NCI-H1092 treated with DMSO at 0.1 percent for 48 hours (cell line): Measurements from ENCODE around the gene EXTL1.

ENCODE experiments used
- DNase-seq: peaks from one replicate; lab custom pipeline; 2025; lab: John Stamatoyannopoulos, UW

EXTL1 gene

DNA sequence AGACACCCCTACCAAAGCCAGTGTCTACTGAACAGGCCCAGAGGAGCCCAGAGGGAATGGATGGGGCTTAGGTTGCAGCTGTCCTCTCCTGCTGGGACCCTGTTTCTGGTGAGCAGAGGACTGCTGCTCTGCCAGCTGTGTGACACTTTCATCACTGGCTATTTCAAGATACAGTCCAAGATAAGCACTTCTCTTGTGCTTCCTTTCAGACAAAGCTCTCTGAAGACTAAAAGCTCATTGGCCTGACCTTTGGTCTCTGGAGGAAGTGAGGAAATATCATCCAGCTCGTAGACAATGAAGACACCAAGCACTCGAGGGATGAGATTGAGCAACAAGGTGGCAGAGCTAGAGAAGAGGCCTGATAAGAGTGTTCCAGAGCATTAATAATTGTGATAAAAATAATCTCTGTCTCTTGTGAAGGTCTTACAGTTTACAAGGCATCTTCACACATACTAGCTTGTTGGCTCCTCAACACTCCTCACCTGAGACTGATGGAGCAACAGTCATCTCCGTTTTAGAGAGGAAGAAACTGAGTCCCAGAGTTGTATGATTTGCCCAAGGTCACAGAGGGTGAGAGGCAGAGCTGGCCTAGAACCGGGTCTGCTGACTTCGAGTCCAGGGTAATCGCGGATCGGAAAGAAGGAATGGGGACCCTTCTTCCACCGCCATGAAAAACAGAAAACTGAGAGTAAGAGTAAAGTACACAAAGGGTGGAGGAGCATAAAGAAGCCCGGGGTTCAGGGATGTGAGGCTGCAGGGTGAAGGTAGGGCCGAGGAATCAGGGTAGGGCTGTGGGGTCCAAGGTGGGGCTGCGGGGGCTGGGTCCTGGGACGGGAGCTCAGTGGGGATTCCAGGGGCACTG, 24.4 kb upstream of the EXTL1 start:
- DNase-seq = no peak

- DNase-seq = peak; percentile 100
Measured at GRCh38 chr1:25997828-25998761, 23.5 kb upstream of the EXTL1 start, which contains the start of gene PAFAH2. Gene PAFAH2, minus strand, starts transcription at chr1:25998063. Its CDS starts 7,247 bp downstream, at chr1:25990816.

DNA sequence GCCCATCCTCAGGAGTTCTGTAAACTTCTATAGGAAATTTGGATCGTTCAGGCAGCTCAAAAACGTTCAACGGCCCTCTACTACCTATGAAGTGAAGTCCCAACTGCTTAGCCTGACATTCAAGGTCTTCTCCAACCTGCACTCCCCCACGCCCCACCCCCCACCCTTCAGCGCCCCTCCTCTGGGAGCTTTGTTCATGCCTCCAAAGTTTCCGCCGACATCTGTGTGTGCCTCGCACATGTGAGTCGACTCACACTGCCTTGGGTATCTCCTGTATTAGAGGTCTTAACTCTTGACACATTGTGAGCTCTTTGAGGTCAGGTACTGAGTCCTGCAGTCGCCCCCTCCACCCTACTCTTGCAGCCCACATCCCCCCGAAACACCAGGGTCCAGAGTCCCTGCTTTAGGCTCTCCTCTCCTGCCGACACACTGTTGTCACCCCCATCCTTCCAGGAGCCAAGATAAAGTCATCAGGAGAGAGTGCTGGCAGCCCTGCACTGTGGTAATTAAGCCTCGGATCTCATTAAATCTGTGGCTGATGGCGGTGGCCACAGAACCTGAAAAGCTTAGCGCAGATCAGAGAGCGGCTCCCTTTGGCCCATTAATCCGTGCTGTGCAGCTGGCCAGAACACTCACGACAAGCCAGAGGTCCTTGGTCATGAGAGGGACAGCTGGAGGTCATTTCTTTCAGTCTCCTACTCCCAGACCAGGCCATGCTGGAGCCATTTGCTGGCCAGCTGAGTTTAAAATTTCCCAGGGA, 22.4 kb upstream of the EXTL1 start:
- DNase-seq = no peak

DNA sequence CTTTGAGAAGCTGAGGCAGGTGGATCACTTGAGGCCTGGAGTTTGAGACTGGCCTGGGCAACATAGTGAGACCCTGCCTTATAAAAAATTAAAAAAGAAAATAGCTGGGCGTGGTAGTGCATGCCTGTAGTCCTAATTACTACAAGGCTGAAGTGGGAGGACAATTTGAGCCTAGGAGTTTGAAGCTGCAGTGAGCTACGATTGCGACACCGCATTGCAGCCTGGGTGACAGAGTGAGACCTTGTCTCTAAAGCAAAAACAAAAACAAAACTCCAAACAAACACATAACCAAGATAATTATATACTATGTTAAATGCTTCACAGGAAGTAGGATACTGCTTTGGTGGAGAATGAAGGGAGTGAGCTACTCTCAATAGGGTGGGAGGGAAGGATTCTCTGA, 18.3 kb upstream of the EXTL1 start:
- no peak for DNase-seq

- DNase-seq = no peak
Measured at GRCh38 chr1:26003756-26004155, 17.8 kb upstream of the EXTL1 start.

- no peak for DNase-seq
Measured at GRCh38 chr1:26005434-26006105, 16.0 kb upstream of the EXTL1 start.

GRCh38 chr1:26006710-26007109, 14.9 kb upstream of the EXTL1 start:
- no peak for DNase-seq

DNA sequence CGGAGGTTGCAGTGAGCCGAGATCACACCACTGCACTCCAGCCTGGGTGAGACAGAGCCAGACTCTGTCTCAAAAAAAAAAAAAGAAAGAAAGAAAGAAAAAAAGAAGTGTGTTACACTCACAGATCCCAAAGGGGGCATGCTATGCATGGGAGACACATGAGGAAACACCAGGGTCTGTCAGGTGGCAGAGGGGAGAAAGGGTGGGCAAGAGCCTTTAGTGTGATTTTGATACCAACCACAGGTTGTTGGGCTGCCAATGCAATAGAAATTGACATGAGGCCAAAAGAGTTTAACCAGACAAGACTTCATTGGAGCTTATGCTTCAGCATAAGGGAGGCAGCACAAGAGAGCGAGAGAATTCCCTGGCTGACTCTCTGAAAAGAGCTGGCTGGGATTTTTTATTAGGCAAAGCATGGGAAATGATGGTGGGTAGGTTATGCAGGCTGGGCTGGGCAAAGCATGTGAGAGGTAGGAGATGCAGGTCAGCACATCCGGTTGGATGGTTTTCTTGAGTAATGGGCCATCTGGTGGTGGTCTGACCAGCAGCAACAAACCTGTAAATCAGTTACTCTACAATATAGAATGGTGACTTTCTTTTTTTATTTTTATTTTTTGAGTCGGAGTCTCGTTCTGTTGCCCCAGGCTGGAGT, 11.7 kb upstream of the EXTL1 start:
- peak; percentile 50 for DNase-seq

DNA sequence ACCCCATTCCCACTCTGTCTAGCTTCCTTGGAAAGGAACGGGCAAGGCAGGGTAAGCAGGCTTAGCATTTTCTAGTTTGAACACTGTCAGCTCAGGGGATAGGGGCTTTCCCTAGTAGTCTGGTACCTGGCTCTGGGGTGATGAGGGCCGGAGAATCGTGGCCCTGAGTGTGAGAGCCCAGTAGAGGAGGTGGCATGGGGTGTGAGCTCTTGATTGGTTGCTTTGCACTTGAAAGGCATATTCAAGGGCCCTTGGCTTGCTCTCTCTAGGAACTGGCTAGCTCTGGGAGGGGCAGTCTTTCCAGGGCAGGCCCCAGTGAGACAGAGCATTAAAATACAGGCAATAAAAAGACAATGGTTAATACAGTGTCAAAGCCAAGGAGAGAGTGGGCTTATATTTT, 10.8 kb upstream of the EXTL1 start:
- DNase-seq = no peak

GRCh38 chr1:26012864-26013263, 8.7 kb upstream of the EXTL1 start:
- peak; percentile 43 for DNase-seq

DNA sequence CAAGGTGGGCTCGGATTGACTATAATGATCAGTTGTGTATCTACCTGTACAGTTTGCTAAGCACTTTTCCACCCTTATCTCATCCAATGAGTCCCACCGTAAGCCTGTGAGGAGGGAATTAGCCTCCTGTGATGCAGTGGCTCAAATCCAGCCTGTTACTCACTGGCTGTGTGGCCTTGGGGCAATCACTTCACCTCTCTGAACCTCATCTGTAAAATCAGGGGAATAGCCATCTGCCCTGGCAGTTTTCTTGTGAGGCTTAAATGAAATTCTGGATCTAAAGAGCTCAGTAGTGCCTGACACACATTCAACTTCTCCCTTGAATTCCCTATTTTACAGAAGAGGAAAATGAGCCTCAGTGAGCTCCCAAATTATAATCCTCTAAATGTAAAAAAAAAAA, 7.4 kb upstream of the EXTL1 start:
- no peak for DNase-seq

- DNase-seq = no peak
Measured at GRCh38 chr1:26015358-26015757, 6.2 kb upstream of the EXTL1 start.

- no peak for DNase-seq
Measured at GRCh38 chr1:26016258-26016952, 5.2 kb upstream of the EXTL1 start.

DNA sequence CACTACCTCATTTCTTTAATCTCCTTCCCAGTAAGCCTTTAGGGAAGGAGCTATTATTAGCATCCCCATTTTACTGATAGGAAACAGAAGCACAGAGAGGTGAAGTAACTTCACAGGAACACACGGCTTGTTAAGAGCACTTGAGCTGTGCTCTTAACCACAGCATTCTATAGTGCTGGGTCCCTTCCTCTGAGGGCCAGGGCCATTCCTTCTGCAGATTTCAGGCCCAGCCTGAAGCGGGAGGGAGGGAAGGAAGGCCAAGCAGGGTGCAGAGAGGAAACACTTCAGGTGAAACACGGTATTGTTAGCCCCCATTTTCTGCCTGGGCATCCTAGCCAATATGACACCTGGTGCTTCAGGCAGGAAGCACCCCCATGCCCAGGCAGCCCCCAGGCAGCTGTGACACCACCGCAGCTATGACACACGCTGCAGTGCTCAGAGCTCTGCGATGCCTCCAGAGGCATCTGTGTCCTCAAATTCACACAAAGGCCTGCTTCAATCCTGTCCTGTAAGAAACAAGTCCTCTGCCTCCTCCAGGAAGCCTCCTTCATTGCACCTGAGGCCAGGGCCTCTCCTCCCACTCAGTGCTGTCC, 4.5 kb upstream of the EXTL1 start:
- no peak for DNase-seq

GRCh38 chr1:26017606-26018005, 4.0 kb upstream of the EXTL1 start:
- DNase-seq = no peak

DNA sequence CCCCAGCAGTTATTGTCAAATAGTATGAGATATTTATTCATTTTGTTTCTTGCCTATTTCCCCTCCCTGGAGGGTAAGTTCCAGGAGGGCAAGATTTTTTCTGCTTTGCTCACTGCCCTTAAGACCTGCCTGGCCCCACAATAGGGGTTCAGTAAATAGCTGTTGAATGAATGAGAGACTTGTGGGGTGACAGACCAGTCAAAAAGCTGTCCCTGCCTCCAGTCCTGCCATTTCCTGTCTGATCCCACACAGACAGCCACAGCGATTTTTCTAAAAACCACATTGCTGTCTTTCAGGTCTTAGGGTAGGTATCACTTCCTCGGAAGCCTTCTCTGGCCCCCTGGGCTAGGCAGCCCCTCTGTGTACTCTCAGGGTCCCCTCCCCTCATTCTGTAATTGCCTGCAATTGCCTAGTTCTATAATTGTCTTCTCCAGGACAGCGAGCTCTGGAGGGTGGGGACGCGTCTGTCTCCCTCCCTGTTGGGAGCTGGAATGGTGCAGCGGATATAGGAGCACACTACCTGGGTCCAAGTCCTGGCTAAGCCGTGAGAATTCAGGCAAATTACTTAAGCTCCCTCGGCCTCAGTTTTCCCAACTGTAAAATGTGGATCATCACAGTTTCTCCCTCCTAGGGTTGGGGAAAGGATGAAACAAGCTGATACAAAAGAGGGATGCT, 1.8 kb upstream of the EXTL1 start:
- DNase-seq = no peak

GRCh38 chr1:26020330-26020768, 1.2 kb upstream of the EXTL1 start:
- DNase-seq = no peak

GRCh38 chr1:26020941-26021646, 481 bp upstream of the EXTL1 start:
- DNase-seq = no peak

DNA sequence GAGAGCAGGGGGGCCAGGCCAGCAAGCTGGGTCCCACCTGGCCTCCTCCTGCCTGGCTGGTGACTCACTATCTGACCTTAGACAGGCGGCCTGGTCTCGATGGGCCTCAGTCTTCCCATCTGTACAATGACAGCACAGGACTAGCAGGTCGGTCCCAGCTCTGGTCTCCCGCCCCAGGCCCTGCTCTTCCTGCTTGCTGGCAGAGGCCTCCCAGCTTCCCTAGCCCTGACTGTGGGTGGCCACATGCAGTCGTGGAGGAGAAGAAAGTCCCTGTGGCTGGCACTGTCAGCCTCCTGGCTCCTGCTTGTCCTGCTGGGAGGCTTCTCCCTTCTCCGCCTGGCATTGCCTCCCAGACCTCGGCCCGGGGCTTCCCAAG, 817 bp downstream of the EXTL1 start:
- no peak for DNase-seq
